Fibroblast of skin of abdomen (primary cell): ENCODE results near the gene DENND1A.
A peak's percentile ranks its signal among the peaks of the same experiment; 100 is the strongest.
"Not testable (repeated sequence)": the region's sequence is repeated elsewhere in the genome, so short reads cannot be mapped to it uniquely, and the experiment has no call there.

Source experiments
- DNase-seq: peaks from one replicate; pipeline ENCODE4 v3.0.0-alpha.2; 2013

The DENND1A gene

DNA sequence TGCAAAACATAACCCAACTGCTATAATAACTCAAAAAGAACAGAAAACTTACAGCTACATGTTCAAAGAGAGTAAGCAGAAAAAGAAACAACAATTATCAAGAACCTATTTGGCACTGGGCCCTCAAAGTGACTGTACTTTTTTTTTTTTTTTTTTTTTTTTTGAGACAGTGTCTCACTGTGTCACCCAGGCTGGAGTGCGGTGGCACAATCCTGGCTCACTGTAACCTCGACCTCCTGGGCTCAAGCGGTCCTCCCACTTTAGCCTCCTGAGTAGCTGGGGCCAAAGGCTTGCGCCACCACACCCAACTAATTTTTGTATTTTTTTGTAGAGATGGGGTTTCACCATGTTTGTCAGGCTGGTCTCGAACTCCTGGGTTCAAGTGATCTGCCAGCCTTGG, 114.1 kb downstream of the DENND1A start:
- DNase-seq, result not testable (repeated sequence)

DNA sequence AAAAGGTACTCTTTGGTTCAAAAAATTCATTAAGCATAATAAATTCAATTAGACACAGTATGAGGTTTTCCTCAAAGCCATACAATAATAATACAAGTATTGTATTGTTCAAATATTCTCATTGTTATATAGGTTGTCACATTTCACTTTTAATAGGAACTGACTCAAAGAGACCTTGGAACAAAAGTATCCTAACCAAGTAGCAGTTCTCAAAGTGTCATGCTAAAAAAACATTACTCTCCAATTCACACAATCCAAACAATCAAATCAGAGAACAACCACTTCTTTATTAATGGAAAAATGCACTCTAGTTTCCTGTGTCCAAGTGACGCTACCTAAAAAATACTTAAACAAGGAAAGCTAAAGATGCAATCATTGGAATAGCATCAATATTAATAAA, 115.4 kb downstream of the DENND1A start:
- DNase-seq, result no peak

DNA sequence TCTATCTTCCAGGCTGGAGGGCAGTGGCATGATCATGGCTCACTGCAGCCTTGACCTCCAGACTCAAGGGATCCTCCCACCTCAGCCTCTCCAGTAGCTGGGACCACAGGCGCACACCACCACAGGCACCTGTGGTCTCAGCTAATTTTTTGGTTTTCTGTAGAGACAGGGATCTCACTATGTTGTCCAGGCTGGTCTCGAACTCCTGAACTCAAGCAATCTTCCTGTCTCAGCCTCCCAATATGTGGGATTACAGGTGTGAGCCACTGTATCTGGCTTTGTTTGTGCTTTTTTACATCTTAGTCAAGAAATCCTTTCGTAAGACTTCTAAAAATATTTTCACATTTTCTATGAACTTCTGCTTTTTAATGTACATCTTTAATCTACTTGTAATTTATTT, 116.9 kb downstream of the DENND1A start:
- no peak for DNase-seq

DNA sequence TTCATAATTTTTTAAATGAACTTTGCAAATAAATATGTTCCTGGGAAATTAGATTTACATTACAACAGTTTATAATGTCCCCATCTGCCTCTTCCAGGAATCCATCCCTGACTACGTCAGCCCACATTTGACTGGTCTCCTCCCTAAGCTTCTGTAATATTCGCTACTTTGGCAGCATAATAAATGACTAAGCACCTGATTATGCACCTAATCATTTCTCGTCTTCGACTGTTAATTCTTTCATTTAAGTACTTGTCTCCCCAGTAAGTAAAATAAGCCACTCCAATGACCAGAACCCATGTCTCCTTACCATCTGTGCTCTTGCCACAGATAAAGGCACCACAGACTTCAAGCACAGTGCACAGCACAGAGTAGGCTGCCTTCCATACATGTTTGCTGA, 122.7 kb downstream of the DENND1A start:
- DNase-seq, result no peak

DNA sequence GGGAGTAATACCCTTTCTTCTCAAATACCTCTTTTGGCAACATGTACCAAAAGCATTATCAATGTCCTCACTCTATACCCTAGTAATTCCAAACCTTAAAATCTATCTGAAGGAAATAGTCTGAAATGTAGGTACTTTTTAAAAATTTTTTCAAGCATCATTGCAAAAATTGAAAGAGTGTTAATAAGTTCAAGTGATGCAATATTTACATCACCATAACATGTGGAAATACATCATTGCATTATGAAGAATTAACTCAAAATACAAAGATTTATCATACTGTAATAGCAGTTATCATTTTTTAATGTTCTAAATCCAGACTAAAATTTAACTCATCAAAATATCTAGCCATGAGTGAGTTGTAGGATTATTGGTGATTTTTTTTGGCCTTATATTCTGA, 123.1 kb downstream of the DENND1A start:
- DNase-seq, result no peak

DNA sequence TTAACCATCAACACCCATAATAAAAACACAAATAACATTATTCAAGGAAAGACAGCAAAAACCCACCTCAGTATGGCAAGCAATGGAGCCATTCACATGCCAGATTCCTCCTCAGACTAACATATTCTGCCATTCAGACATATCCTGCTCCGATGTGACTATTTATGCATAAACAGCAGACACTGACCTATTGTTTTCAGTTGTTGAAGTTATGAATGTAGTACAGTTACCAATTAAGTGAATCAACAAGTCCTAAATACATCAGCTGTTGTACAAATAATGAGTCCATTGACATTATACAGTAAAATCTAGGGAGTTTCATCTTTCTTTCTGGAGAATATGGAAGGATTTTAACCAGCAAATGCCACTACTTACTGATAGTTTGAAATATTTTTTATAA, 131.7 kb downstream of the DENND1A start:
- no peak for DNase-seq

DNA sequence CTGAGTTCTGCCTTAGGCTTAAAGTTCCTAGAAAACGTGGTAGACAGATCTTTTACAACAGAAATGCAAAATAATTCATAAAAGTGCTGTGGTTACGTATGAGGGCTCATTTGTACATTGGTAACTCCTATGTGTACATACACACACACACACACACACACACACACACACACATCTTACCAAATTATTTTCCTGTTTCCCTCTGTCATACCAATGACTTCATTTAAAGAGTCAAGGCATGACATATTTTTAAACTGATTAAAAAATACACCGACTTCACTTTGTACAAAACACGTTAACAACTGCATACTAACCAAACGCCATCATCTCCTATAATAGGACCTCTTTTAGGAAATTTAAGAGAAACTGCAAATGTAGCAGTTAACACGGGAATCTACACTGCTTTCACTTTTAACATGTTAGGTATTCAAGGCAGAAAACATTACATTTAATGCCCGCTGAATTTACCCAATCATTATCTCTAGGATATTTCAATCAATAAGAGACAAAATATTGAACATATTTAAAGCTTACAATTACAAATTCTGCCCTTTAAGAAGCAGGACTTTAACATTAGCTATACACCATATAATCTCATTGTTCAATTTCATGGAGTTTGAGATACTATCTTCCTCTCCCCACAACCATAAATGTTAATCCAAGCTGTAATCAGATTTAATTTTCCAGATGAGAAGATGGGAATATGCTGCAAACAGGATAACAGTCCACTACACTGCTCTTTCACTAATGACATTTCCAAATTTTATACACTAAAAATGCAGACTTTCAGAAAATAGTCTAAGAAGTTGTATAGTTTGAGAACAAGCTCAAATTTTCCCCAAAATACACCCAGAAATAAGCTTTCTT, 133.1 kb downstream of the DENND1A start:
- no peak for DNase-seq

DNA sequence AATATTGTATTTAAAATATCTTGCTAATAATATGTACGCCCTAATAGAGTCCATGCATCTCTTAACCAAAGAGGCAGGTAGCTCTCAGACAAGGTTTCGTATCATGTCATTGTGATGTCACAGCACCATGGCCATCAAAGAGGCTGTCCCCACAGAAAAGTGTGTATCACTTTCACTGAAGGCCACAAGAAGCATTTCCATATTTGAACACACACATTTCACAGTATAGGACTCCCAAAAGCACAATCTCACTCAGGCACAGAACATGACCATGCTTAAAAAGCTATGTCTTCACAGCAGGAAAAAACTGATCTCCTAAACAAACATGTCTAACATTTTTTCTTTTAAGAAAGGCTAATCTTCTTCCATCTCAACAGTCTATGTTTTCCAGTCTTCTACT, 133.8 kb downstream of the DENND1A start:
- DNase-seq, result no peak

DNA sequence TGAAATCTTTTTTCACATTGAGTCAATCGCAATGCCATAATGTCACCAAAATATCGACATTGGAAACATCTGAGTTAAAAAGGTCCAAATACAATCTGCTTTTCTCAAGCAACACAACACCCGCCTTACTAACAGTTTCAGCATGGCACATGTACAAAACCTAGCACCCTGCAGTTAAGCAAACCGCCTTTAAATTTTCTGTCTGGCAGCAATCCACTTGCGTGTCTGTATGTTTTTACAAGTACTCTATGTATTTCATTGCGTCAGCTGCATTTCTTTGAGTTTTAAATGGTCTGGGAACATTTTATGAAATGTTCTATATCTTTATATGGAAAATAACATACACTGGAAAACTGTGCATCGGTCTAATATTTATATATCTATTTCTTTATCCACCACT, 134.6 kb downstream of the DENND1A start:
- no peak for DNase-seq

DNA sequence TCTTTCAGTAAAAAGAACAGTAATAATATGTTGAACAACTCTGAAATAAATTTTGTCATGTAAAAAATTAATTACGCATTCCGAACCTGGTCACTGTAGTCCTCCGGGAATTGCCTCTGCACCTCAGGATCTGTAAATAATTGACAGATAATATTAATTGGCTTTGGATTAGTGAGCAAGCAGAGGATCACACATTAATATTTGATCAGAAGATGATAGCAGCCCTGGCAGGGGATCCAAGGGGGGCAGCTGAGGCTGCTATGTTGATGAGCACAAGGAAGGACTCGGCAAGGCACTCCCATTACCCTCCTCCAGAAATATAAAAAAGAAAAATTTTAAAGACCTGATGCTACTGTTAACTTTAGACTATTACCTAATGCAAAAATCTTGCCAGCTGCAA, 137.4 kb downstream of the DENND1A start:
- DNase-seq, result no peak

DNA sequence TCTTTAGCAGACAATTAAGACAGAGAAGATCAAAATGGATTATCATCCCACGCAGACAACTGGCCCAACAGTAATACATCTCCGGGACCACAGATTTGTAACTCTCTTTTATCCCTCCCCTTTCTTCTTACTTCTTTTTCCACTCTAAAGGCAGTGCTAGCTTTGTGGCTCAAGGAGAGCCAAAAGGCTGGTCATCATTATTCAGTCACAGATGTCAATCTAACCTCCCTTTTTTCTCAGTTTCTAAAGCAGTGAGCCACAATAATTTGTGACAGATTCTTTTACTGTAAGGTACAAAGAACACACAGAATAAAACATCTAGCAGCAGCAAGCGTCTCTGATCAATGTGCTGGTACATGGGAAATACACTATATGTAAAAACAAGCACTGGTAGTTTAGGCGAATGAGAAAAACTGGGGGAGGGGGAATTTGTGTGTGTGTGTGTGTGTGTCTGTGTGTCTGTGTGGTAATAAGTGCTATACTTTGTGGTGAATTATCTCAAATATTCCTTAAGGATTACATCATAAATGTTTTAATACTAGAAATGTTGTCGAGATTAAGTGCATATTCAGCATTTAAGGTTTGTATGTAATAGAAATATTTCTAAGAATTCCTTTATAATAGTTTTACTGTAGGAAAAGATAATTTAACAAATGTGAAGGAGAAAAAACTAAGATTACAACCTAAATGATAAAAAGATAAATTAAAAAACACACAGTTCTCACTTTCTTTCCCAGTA, 140.2 kb downstream of the DENND1A start:
- DNase-seq, result no peak

DNA sequence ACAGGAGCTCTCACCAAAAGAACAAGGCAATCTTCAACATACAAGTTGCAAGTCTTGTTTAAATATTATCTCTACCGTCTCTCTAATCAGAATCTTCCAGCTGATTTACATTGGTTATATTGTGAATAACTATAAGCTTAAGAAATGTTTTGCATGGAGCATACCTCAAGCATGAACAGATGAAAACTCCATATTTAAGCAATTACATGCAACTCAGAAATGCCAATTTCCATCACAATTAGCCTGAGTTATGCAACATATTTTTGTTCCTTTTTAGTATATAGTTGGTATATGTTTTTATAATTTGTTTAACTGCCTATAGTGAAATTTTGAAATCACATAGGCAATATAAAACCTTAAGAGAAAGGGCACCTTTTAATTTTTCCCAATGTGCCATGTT, 142.5 kb downstream of the DENND1A start:
- peak; percentile 39 for DNase-seq

DNA sequence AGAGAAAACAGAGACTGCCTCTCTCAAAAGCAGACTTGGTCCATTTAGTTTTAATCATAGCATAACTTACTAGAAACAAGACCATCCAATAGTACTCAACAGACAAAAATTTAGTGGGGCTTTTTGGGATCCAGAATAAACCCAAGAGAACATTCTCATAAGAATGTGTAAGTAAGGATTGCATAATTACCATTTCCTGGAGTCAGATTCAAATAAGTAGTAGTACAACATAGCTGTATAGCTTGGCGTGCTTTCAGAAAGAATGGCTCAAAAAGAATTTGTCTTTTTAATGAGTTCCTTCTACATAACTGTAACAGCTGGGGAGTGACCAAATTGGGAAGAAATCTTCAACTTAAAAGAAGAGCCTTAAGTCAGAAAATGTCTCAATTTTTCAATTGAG, 145.4 kb downstream of the DENND1A start:
- peak; percentile 97 for DNase-seq

DNA sequence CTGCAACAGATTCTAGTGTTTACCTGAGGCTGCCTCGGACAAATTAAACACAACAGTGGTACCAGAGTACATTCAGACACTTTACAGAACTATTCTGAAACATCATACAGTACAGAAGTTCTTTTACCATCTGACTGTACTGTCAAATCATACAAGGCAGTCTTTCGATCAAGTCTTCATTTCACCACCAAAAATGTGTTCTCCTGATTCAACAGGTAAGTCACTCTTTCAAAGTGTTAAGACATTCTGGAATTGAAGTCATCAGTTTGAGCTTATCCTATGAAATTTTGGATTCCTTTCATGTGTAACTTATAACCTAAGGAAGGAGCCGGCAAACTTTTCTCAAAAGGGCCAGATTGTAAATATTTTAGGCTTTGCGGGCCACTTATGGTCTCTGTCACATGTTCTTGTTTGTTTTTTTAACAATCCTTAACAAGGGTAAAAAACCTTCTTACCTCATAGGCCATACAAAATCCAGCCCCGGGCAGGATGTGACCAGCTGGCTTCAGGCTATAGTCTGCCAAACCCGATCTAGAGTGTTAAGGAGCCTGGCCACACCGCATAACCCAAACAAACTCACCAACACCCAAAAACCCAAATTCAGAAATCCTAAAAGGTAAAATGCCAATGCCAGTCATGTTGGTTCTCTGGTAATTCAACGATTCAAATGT, 151.6 kb downstream of the DENND1A start:
- DNase-seq, result no peak

DNA sequence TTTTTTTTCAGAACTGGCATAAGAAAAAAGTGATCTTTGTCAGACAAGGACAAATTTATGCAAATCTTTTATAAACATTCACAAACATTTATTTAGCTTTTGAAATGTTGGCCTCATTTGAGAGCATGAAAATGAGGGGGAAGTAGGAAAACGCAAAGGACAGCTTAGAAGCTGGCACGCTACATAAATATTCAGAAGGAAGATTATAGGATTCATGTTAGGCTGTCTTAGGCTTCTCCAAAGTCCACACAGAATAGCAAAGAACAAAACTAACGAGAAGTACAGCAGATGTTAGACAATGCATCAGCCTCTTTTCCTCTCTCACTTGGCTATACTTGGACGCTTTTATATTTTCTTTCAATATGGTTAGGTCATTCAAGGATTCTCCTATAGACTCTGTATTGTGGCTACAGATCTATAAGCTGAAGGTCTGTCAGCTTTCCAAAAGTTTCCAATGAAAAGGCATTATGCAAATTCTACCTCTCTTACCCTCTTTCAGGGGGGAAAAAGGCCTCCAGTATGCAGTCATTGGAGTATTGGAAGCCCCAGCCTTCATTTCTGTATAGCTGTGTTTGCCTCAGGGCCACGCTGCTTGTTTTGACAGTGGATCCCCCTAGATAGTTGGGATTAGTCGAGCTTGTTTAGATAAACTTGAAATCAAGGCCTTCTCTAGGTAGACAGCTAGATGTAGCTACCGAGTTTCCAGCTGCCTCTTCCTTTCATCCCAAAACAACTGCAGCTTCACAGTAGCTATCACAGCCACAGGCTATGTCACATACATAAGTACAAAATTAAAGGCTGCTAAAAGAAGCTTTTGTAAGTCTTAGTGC, 153.0 kb downstream of the DENND1A start:
- DNase-seq, result no peak

DNA sequence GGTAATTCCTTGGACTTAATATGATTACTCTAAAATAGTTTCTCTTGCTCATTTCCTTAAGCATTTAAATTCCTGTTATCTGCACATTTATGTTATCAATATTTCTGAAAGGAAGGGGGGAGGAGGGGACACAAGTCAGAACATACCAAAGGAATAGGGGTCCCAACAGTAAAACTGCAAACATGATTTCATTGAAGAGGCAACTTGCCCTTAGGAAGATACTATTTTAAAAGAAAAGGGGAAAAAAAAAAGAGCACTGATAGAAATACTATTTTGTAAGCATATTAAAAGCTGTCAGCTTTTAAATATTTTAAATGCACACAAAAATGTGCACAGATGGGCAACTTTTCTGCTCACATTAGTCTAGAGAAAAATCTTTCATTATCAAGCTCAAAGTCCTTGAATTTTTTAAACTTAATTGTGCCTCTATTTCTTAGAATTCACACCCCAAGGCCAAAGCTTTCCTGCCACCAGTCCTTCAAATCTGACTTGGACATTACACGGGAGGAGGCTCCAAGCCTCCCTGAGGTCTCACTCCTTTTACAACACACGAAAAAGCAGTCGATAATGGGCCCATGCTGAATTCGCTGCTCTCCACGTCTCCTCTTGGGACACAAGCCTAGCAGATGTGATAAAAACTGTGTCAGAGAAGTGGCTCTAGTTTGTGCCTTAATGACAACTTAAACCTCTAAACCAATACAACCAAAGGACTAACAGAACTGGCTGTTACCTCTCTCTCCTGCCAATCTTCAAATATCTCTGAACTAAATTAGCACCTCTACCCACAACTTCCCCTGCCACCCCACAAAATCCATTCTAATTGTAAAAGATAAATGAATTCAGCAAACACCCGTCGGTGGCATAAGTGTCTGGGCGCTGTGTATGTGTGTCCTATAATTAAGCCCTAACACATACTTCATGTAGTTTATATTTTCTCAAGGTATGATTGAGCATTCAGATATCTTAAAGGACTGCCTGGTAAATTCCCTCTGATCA, 154.3 kb downstream of the DENND1A start:
- DNase-seq, result no peak

DNA sequence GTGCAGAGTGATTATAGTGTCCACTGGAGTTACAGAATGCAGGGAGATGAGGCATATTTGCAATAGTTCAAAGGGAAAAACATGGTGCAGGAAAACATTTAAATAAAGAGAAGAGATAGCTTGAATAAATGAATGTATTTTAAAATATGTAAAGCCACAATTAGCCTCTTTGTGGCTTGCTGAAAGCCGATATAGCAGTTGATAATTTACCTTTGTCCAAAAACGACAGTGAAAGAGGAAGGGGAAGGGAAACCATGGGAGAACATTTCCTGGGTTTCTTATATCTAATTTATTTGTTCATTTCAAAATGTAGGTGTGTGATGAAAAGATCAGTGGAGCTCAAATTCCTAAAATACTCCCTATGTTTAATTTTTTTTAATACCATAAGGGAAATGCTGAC, 156.1 kb downstream of the DENND1A start:
- no peak for DNase-seq

DNA sequence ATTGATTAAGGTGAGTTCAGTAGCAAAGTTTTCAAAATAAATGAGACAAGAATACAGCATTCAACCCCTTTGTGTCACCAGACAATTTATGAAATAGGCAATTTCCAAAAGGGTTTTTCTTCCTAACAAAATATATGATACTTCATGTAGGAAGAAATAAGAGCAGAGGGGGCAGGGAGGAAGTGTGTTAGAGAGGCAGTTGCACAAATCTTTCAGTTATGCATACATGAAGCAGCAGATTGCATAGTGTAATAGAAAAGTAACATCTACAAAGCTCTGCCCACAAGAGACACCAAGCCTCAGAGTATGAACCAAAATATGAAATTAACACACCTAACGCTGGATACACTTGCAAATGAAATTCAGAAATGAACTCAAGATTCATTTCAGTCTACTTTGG, 157.0 kb downstream of the DENND1A start:
- no peak for DNase-seq

DNA sequence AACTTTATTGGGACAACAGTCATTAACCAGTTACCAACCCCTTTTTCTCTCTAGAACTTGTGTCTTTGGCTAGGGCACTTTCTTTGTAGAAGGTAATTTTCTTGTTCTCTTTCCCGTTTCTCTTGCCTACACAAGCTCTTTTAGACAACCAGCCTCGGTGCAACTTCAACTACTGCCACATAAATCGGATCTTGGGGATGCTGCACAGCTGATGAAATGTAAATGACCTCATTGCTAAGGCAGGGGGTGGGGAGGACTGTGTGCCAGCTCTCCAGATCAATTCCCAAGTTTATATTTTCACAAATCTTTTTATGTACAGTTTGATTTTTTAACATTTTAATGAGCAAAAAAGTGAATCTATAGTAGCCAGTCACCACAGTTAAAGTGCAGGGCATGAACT, 157.6 kb downstream of the DENND1A start:
- peak; percentile 34 for DNase-seq

DNA sequence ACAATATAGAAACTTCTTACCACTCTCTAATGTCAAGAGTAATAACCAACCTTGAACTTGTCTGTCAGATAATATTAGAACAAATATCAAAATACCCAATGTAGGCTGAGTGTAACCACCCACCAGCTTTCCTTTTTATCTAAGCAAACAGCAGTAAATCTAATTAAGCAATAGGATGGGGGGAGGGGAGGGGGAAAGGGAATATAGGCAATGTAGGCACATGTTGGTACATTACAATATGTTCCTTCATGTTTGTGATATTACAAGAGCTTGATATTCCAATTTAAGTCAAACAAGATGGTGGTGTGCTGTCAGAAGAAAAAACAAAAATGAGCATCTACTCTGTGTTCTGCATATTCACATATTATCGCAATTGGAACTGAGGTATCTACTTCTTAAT, 158.2 kb downstream of the DENND1A start:
- no peak for DNase-seq

DNA sequence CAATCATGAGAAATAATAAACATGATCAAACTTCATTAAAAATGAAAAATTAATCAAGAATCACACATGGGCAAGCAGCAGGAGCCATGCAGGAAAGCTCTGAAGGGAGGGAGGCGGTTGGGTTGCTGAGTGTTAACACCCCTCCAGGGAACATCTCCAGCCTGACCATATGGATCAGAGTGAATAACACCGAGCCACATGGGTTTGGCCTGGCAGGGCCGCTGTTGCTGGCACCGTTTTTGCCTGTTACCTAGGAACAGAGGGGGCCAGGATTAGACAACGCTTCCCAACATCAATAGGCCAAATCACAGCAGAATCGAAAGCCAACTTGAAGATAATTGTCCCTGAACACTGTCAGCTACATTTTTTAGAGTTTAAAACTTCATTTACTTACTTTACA, 160.2 kb downstream of the DENND1A start:
- DNase-seq, result no peak
